Osteocyte (in vitro differentiated cells): ENCODE results near the gene DISP2. TPM values are rescaled to one million over a fixed set of nuclear protein-coding genes. Genes with fewer than 3 reads are reported as not detected.

Source experiments
- DNase-seq: peaks from one replicate; pipeline ENCODE4 v3.0.0; 2021; ENCODE audit warnings: mixed read lengths; ENCODE audit not compliant: unreplicated experiment; ENCODE audit errors: extremely low spot score
- H3K27ac Mint-ChIP-seq: one replicate; pipeline ENCODE4 v1.8.0; 2021; ENCODE audit warnings: mild to moderate bottlenecking, mixed read lengths; ENCODE audit not compliant: unreplicated experiment
- H3K27me3 Mint-ChIP-seq: one replicate; pipeline ENCODE4 v1.8.0; 2021; ENCODE audit warnings: mixed read lengths; ENCODE audit not compliant: unreplicated experiment
- H3K36me3 Mint-ChIP-seq: one replicate; pipeline ENCODE4 v1.8.0; 2021; ENCODE audit warnings: mixed read lengths; ENCODE audit not compliant: unreplicated experiment
- H3K4me1 Mint-ChIP-seq: one replicate; pipeline ENCODE4 v1.8.0; 2021; ENCODE audit warnings: mixed read lengths; ENCODE audit not compliant: unreplicated experiment
- H3K4me3 Mint-ChIP-seq: one replicate; pipeline ENCODE4 v1.8.0; 2021; ENCODE audit warnings: mild to moderate bottlenecking, moderate library complexity, mixed read lengths; ENCODE audit not compliant: unreplicated experiment
- H3K9me3 Mint-ChIP-seq: one replicate; pipeline ENCODE4 v1.8.0; 2021; ENCODE audit warnings: mixed read lengths; ENCODE audit not compliant: unreplicated experiment
- total RNA-seq: library from RNA; stranded (reverse); gene quantifications from 2 replicates; pipeline ENCODE4 v1.2.1, GENCODE V29; 2021
- TF ChIP-seq, protein P1 (sequence below): fragments of 200-600 bp; sonication (generic); IDR thresholded peaks from 2 replicates; pipeline ENCODE4 v1.5.0; 2021; ENCODE audit warnings: antibody characterized with exemption, mild to moderate bottlenecking, moderate library complexity

The DISP2 gene
- total RNA-seq, 1 donor from 2014 or later: 1.5 TPM

DNA sequence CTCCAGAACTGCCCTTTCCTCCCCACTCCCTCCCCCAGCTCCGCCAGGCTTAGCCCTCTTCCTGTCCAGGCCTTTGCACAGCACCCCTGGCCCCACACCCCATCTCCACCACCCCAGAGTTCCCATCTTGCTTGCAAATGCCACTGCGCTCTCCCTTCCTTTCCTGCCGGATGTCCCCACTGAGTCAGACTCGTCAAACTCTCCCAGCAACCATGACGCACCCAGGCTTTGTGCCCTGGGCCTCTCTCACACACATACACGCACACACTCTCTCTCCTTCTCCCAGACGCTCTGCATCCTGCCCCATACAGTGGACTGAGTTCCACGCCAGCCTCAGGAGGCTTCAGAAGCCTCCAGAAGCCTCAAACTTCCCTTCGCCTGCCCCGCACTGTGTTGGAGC, 14.5 kb upstream of the DISP2 start:
- DNase-seq: no peak
- TF ChIP-seq, protein P1, sequence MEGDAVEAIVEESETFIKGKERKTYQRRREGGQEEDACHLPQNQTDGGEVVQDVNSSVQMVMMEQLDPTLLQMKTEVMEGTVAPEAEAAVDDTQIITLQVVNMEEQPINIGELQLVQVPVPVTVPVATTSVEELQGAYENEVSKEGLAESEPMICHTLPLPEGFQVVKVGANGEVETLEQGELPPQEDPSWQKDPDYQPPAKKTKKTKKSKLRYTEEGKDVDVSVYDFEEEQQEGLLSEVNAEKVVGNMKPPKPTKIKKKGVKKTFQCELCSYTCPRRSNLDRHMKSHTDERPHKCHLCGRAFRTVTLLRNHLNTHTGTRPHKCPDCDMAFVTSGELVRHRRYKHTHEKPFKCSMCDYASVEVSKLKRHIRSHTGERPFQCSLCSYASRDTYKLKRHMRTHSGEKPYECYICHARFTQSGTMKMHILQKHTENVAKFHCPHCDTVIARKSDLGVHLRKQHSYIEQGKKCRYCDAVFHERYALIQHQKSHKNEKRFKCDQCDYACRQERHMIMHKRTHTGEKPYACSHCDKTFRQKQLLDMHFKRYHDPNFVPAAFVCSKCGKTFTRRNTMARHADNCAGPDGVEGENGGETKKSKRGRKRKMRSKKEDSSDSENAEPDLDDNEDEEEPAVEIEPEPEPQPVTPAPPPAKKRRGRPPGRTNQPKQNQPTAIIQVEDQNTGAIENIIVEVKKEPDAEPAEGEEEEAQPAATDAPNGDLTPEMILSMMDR: no peak
- H3K9me3 Mint-ChIP-seq: no peaks in the 10 kb centered on the region
- H3K27me3 Mint-ChIP-seq: no peaks in the 10 kb centered on the region
- peaks cover 58% of the 10 kb centered on the region for H3K4me1 Mint-ChIP-seq
- peak overlapping the region; percentile 98 for H3K27ac Mint-ChIP-seq
- H3K36me3 Mint-ChIP-seq: no peaks in the 10 kb centered on the region
- peak overlapping the region; percentile 2 for H3K4me3 Mint-ChIP-seq

- H3K9me3 Mint-ChIP-seq: no peaks in the 10 kb centered on the region
- TF ChIP-seq, protein P1: no peak
- H3K4me3 Mint-ChIP-seq: no peak overlapping the region
- no peak for DNase-seq
- peak overlapping the region; percentile 98 for H3K27ac Mint-ChIP-seq
- no peaks in the 10 kb centered on the region for H3K27me3 Mint-ChIP-seq
- no peaks in the 10 kb centered on the region for H3K36me3 Mint-ChIP-seq
- peaks cover 51% of the 10 kb centered on the region for H3K4me1 Mint-ChIP-seq
Observed at GRCh38 chr15:40344217-40344616, 13.8 kb upstream of the DISP2 start.

DNA sequence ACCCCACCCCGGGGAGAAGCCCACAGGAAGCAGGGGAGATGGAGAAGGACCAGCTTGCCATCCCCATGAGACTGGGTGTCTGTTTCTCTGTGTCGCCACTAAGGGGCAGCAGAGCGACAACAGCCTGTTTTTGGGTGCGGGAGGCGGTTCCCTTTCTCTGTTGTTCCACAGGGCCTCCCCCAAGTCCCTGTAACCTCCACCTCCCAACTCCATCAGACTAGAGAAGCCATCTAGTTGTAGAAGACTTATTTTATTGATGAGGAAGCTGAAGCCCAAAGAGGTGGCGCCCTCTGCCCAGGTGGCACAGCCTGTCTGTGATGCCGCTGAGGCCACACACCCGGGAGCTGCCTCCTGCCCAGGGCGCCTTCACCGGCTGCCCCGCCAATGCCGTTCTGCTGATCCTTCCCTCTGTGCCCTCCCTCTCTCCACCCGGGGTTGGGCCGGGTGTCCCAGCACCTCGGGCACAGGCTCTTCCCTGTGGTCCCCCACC, 13.3 kb upstream of the DISP2 start:
- no peaks in the 10 kb centered on the region for H3K36me3 Mint-ChIP-seq
- H3K4me1 Mint-ChIP-seq: peaks cover 46% of the 10 kb centered on the region
- H3K27me3 Mint-ChIP-seq: no peaks in the 10 kb centered on the region
- TF ChIP-seq, protein P1: peak; percentile 78
- H3K9me3 Mint-ChIP-seq: no peaks in the 10 kb centered on the region
- no peak overlapping the region for H3K4me3 Mint-ChIP-seq
- no peak for DNase-seq
- peak overlapping the region; percentile 98 for H3K27ac Mint-ChIP-seq

DNA sequence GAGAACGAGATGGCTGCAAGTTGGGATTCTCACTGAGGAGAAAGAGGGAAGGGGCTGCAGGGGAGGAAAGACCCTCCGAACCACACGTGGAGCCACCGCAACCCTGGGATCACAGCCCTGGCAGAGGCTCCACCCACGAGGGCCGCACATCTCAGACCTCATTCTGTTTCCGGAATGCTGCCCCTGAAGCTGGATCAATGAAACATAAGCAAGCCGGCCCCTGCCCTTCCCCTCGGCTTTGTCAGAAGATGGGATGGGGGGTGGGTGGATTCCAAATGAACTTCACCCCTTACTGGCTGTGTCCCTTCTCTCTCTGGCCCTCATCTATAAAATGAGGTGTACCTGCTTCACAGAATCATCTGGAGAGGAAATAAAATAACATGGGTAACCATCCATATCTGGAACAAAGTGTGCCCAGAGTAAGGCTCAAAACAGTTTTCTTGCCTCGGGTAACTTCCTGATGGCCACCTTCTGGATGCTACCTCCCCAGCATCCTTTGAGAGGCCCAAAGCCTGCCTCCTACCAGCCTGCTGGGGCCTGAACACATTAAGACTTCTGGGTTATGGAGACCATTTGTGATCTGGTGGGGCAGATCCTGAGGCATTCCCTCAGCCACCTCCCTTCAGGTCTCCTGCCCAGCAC, 12.7 kb upstream of the DISP2 start:
- TF ChIP-seq, protein P1: no peak
- Mint-ChIP-seq H3K27ac (no peak overlapping the region), H3K4me1 (peaks cover 39% of the 10 kb centered on the region), H3K36me3 (no peaks in the 10 kb centered on the region), H3K4me3 (no peak overlapping the region), H3K9me3 (no peaks in the 10 kb centered on the region), H3K27me3 (no peaks in the 10 kb centered on the region)
- DNase-seq: no peak

- TF ChIP-seq, protein P1: no peak
- no peaks in the 10 kb centered on the region for H3K36me3 Mint-ChIP-seq
- no peaks in the 10 kb centered on the region for H3K9me3 Mint-ChIP-seq
- H3K27ac Mint-ChIP-seq: no peak overlapping the region
- no peak for DNase-seq
- H3K4me1 Mint-ChIP-seq: peaks cover 33% of the 10 kb centered on the region
- no peaks in the 10 kb centered on the region for H3K27me3 Mint-ChIP-seq
- no peak overlapping the region for H3K4me3 Mint-ChIP-seq
Observed at GRCh38 chr15:40345867-40346578, 12.0 kb upstream of the DISP2 start.
